ENCODE results near the gene ELMO1. TPM values are rescaled to one million over a fixed set of nuclear protein-coding genes. Genes with fewer than 3 reads are reported as not detected.

ELMO1 gene
- total and polyA plus RNA-seq, 2 donors from 2014 or later: 6.0 to 35.4 TPM

GRCh38 chr7:37039131-37039749 lies 409.4 kb downstream of the ELMO1 start:
- no peak overlapping the region for H3K9ac ChIP-seq (ENCODE audit: low read length in 3 of 3)
- H3K4me1 ChIP-seq (ENCODE audit: control insufficient read depth in 2 of 3, insufficient read depth in 2 of 3, low read depth in 1 of 3, low read length in 3 of 3): no peaks in the 10 kb centered on the region
- intact Hi-C loops (cut with DNase I): no loop called here
- H3K27ac ChIP-seq (ENCODE audit: low read depth in 2 of 2, low read length in 2 of 2): no peak overlapping the region
- FAIRE-seq: no peak
- no peak for DNase-seq
- H3K9me3 ChIP-seq (ENCODE audit: control insufficient read depth in 2 of 3, insufficient read depth in 1 of 3, low read length in 3 of 3): peaks cover 0 to 9% (median 0%) of the 10 kb centered on the region in 3 donors
- H3K27me3 ChIP-seq (ENCODE audit: control insufficient read depth, insufficient read depth, low read length): no peaks in the 10 kb centered on the region
- no peak for TF ChIP-seq CTCF (IDR thresholded peaks at IDR 0.05; ENCODE audit: borderline replicate concordance, extremely low read depth, insufficient read depth)
- no peak overlapping the region for H3K4me3 ChIP-seq (ENCODE audit: low read length in 3 of 3)
- no peaks in the 10 kb centered on the region for H3K36me3 ChIP-seq (ENCODE audit: control insufficient read depth in 2 of 3, insufficient read depth in 3 of 3, low read length in 3 of 3)

GRCh38 chr7:37038706-37039105 lies 410.0 kb downstream of the ELMO1 start:
- Histone ChIP-seq H3K9me3 (ENCODE audit: control insufficient read depth in 2 of 3, insufficient read depth in 1 of 3, low read length in 3 of 3) (peaks cover 0 to 9% (median 0%) of the 10 kb centered on the region in 3 donors), H3K4me1 (ENCODE audit: control insufficient read depth in 2 of 3, insufficient read depth in 2 of 3, low read depth in 1 of 3, low read length in 3 of 3) (no peaks in the 10 kb centered on the region), H3K9ac (ENCODE audit: low read length in 3 of 3) (no peak overlapping the region), H3K27me3 (ENCODE audit: control insufficient read depth, insufficient read depth, low read length) (no peaks in the 10 kb centered on the region), H3K27ac (ENCODE audit: low read depth in 2 of 2, low read length in 2 of 2) (no peak overlapping the region), H3K36me3 (ENCODE audit: control insufficient read depth in 2 of 3, insufficient read depth in 3 of 3, low read length in 3 of 3) (no peaks in the 10 kb centered on the region), H3K4me3 (ENCODE audit: low read length in 3 of 3) (no peak overlapping the region)
- DNase-seq: no peak
- TF ChIP-seq CTCF (IDR thresholded peaks at IDR 0.05; ENCODE audit: borderline replicate concordance, extremely low read depth, insufficient read depth): no peak
- FAIRE-seq: no peak
- intact Hi-C loops (cut with DNase I): no loop called here

- H3K27me3 ChIP-seq (ENCODE audit: control insufficient read depth, insufficient read depth, low read length): no peaks in the 10 kb centered on the region
- no peak overlapping the region for H3K27ac ChIP-seq (ENCODE audit: low read depth in 2 of 2, low read length in 2 of 2)
- H3K4me3 ChIP-seq (ENCODE audit: low read length in 3 of 3): no peak overlapping the region
- intact Hi-C loops (cut with DNase I): no loop called here
- no peaks in the 10 kb centered on the region for H3K36me3 ChIP-seq (ENCODE audit: control insufficient read depth in 2 of 3, insufficient read depth in 3 of 3, low read length in 3 of 3)
- H3K9ac ChIP-seq (ENCODE audit: low read length in 3 of 3): no peak overlapping the region
- no peak for TF ChIP-seq CTCF (IDR thresholded peaks at IDR 0.05; ENCODE audit: borderline replicate concordance, extremely low read depth, insufficient read depth)
- FAIRE-seq (no peak), DNase-seq (no peak)
- H3K4me1 ChIP-seq (ENCODE audit: control insufficient read depth in 2 of 3, insufficient read depth in 2 of 3, low read depth in 1 of 3, low read length in 3 of 3): peaks cover 0 to 4% (median 3%) of the 10 kb centered on the region in 3 donors
- H3K9me3 ChIP-seq (ENCODE audit: control insufficient read depth in 2 of 3, insufficient read depth in 1 of 3, low read length in 3 of 3): peaks cover 0 to 9% (median 0%) of the 10 kb centered on the region in 3 donors
These were observed 411.4 kb downstream of the ELMO1 start for GRCh38 chr7:37037286-37037685.

GRCh38 chr7:37035631-37036030 lies 413.0 kb downstream of the ELMO1 start:
- H3K36me3 ChIP-seq (ENCODE audit: control insufficient read depth in 2 of 3, insufficient read depth in 3 of 3, low read length in 3 of 3): no peaks in the 10 kb centered on the region
- no peaks in the 10 kb centered on the region for H3K27me3 ChIP-seq (ENCODE audit: control insufficient read depth, insufficient read depth, low read length)
- no peak overlapping the region for H3K9ac ChIP-seq (ENCODE audit: low read length in 3 of 3)
- TF ChIP-seq CTCF (IDR thresholded peaks at IDR 0.05; ENCODE audit: borderline replicate concordance, extremely low read depth, insufficient read depth): no peak
- H3K4me3 ChIP-seq (ENCODE audit: low read length in 3 of 3): no peak overlapping the region
- DNase-seq (no peak), FAIRE-seq (no peak)
- no peak overlapping the region for H3K27ac ChIP-seq (ENCODE audit: low read depth in 2 of 2, low read length in 2 of 2)
- peaks cover 0 to 9% (median 0%) of the 10 kb centered on the region in 3 donors for H3K9me3 ChIP-seq (ENCODE audit: control insufficient read depth in 2 of 3, insufficient read depth in 1 of 3, low read length in 3 of 3)
- peaks cover 0 to 7% (median 5%) of the 10 kb centered on the region in 3 donors for H3K4me1 ChIP-seq (ENCODE audit: control insufficient read depth in 2 of 3, insufficient read depth in 2 of 3, low read depth in 1 of 3, low read length in 3 of 3)
- intact Hi-C loops (cut with DNase I): no loop called here

Data from kidney (tissue), 14 donors.